ENCODE measurements around the gene RIC8B. TPM values are rescaled to one million over a fixed set of nuclear protein-coding genes. Genes with fewer than 3 reads are reported as not detected.

Gene RIC8B
- total RNA-seq, 1 donor from 2014 or later = 46.3 TPM

DNA sequence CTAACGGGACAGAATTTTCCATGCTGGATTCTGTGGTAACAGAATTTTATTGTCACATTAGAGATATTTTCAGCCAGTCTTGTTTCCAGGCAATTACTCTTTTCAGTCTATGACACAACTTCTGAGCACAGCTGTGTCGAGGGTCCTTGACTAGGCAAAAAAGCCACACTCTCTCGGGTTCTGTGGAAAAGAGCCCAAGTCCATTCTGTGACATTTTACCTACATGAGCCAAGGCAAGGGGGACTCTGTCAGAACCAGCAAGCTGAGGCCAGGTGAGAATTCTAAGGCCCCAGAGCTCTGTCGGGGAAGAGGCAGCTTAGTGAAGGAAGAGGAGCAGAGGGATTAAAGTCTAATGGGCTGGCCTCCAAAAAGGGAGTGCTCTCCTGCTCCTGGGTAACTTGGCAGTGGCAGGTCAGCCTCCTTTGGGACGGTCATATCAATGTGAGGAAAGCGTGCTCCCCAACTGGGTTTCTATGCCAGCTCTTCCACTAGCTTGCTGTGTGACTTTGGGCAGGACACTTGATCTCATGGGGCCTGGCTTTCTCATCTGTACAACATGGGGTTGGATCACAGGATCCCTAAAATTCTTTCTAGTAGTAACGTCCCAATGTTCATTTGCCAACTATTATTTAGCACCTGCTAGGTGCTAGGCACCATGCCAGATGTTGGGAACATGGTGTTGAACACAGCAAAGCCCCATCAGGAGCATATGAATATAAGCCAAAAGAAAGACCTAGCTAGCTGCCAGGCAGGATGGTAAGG, 16.0 kb upstream of the RIC8B start:
- no peak for DNase-seq (ENCODE audit: low read depth)

DNA sequence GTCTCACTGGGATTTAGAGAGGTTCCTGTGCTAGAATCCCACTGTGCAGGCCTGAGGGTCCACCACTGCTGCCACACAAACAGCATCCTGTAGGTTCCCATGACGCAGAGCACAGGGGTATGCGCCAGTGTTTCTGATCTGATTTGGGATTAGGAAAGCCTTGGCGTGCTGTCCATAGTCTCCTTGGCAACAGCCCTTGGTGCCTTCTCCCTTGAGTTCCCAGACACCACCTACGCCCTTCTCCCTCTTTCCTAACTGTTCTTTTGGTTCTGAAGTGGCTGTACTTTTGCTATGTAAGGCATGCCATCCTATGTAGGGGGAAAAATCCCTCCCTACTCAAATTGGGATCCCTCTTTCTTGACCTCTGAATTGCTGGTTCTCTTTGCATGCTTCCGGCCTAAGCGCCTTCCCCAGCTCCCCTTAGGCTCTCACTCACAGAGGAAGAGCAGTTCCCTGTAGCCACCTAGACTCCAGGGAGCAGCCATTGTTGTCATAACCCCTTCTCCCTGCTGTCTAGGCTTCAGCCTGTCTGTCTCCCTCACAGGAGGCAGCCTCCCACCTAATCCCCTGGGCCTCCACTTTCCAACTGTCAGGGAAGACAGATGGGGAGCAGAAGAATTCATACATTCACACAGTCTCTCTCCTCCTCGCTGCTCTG, 14.8 kb upstream of the RIC8B start:
- no peak for DNase-seq (ENCODE audit: low read depth)

DNA sequence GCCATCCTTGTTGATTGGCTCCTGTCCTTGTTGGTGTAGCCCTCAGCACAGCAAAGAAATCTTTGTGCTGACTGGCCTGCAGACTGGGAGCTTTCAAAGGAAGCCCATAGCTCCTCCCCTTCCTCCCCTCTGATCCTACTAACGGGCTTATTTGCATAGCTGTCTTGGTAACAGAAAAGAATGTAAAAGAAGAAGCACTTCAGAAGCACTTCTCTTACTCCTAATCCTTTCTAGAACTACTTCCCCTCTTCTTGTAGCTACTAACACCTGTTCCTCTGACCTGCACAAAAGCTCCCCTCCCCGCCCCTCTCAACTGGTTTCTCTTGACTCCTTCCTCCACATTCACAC, 14.3 kb upstream of the RIC8B start:
- DNase-seq (ENCODE audit: low read depth) = no peak

GRCh38 chr12:106764220-106764619, 10.3 kb upstream of the RIC8B start:
- no peak for DNase-seq (ENCODE audit: low read depth)

- peak; percentile 61 for DNase-seq (ENCODE audit: low read depth)
These were observed 9.7 kb upstream of the RIC8B start for GRCh38 chr12:106764738-106765137.

GRCh38 chr12:106766393-106766826, 8.1 kb upstream of the RIC8B start:
- DNase-seq (ENCODE audit: low read depth) = peak; percentile 93

DNA sequence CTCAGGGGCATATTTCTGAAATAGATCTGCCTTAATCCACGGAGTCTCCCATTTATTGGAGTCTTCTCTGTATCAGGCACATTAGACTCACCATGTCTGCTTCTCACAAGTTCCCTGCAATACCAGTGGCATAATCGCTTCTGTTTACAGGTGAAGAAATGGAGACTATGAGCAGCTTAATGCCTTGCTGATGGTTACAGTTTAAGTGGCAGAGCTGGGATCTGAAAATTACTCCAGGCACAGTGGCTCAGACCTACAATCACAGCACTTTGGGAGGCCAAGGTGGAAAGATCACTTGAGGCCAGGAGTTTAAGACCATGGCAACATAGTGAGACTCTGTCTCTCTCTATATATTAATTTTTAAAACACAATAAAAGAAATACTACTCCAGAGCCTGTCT, 7.3 kb upstream of the RIC8B start:
- peak; percentile 35 for DNase-seq (ENCODE audit: low read depth)

- peak; percentile 94 for DNase-seq (ENCODE audit: low read depth)
These were observed 6.3 kb upstream of the RIC8B start for GRCh38 chr12:106767954-106768822.

DNA sequence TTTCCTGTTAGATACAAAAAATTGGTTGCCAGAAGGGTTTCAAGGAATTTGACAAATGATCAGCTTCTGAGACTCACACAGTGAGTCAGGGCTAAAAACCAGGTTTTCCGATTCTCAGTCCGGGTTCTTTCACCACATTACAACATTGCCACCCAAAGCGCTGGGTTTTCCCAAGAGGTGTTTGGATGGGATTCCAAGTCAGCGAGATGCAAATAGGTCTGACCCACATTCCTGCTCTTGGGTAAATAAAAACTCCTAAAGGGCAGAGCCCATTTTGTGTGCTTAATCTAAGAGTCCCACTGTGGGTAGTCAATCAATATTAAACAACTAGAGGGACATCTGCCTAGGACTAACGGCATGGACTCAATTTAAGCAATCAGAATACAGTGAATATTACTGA, 5.4 kb upstream of the RIC8B start:
- peak; percentile 98 for DNase-seq (ENCODE audit: low read depth)

- DNase-seq (ENCODE audit: low read depth) = peak; percentile 88
These were observed 4.9 kb upstream of the RIC8B start for GRCh38 chr12:106769546-106769945.

DNA sequence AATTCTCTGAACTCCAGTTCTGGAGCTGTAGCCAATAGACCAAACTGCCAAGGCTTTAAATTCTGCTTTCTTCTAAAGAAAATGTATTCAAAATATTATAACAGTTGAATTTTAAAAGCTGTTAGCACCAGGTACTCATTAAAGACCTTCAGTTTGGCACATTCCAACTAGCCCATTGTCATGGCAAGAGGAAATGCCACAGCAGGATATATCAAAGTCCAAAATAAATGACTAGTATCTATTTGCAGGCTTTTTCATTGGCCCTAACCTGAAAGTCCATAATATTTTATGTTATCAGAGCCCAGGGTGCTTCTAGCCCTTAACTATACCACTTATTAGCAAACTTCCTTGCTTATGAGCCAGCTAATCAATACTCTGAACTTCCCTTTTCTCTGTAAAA, 3.1 kb upstream of the RIC8B start:
- DNase-seq (ENCODE audit: low read depth) = no peak

GRCh38 chr12:106773286-106774004, 1.0 kb upstream of the RIC8B start:
- peak; percentile 59 for DNase-seq (ENCODE audit: low read depth)

DNA sequence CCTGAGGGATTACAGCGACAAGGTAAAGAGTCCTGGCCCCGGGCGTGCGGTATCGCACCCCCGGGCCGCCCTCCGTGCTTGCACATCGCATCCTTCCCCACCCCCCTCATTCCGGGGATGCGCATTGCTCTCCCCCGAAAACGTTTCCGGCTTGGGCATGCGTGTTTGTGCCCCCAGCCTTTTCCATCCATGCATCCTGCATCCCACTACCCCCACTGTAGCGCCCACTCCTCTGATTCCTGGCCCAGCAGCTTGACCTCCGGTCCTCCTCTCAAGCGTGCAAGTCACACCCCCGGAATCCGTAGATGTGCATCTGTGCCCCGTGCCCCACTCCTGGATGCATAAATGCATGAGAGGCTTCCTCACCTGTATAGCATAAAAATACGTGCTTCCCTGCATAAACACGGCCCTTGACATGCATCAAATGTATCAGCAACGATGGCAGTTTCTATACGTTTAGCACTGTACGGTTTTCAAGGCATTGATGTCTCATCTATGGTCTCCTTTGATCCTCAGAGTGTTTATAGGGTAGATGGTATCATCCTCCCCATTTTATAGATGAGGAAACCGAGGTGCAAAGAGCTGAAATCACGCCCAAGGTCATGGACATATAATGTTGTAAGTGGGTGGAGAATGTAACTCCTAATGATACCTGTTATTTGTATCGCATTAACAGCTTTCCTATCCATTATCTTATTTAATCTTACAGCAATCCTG, 484 bp downstream of the RIC8B start:
- DNase-seq (ENCODE audit: low read depth) = no peak

DNA sequence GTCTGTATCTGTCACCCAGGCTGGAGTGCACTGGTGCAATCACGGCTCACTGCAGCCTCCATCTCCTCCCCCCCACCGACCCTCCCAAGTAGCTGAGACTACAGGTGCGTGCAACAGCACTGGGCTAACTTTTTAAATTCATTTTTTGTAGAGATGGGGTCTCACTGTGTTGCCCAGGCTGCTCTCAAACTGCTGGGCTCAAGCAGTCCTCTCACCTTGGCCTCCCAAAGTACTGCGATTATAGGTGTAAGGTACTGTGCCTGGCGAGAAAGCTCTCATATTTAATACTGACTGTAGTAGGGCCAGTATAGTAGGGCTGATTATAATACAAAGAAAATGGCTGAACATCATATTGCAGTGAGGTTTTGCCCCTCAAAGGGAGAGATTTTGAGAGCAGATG, 2.4 kb downstream of the RIC8B start:
- DNase-seq (ENCODE audit: low read depth) = no peak

GRCh38 chr12:106780010-106780631, 5.6 kb downstream of the RIC8B start:
- DNase-seq (ENCODE audit: low read depth) = no peak

- no peak for DNase-seq (ENCODE audit: low read depth)
These were observed 8.1 kb downstream of the RIC8B start for GRCh38 chr12:106782619-106783018.

- DNase-seq (ENCODE audit: low read depth) = no peak
These were observed 9.0 kb downstream of the RIC8B start for GRCh38 chr12:106783515-106783914.

GRCh38 chr12:106790020-106790419, 15.5 kb downstream of the RIC8B start:
- peak; percentile 25 for DNase-seq (ENCODE audit: low read depth)

- DNase-seq (ENCODE audit: low read depth) = no peak
These were observed 17.0 kb downstream of the RIC8B start for GRCh38 chr12:106791531-106791930.

- no peak for DNase-seq (ENCODE audit: low read depth)
These were observed 19.9 kb downstream of the RIC8B start for GRCh38 chr12:106794369-106794768.
